ENCODE results near the gene VEGFC.

VEGFC gene

GRCh38 chr4:176837169-176837895, 44.6 kb upstream of the VEGFC start:
- Histone ChIP-seq H3K23ac (ENCODE audit: low read length) (no peak overlapping the region), H2AK5ac (ENCODE audit: low read length) (no peak overlapping the region), H3K9ac (ENCODE audit: low read length) (no peak overlapping the region), H2BK120ac (ENCODE audit: low read depth, low read length) (no peak overlapping the region), H3K4ac (ENCODE audit: low read depth, low read length) (no peak overlapping the region), H2BK5ac (ENCODE audit: low read length) (no peak overlapping the region), H4K5ac (ENCODE audit: low read length) (no peak overlapping the region), H3K4me1 (ENCODE audit: control insufficient read depth, low read depth, low read length) (no peaks in the 10 kb centered on the region), H3K36me3 (ENCODE audit: control insufficient read depth, insufficient read depth, low read length) (no peaks in the 10 kb centered on the region), H3K79me1 (ENCODE audit: low read length) (no peaks in the 10 kb centered on the region), H3K79me2 (ENCODE audit: control insufficient read depth, insufficient read depth, low read length) (no peaks in the 10 kb centered on the region), H3K4me3 (ENCODE audit: low read length) (no peak overlapping the region), H3K4me2 (ENCODE audit: low read length) (no peak overlapping the region), H3K56ac (ENCODE audit: low read length) (no peak overlapping the region), H3K27ac (ENCODE audit: low read depth, low read length) (no peak overlapping the region), H3K18ac (ENCODE audit: low read length) (no peak overlapping the region), H3K27me3 (ENCODE audit: insufficient read depth, low read length, poor library complexity) (no peaks in the 10 kb centered on the region), H4K8ac (ENCODE audit: low read depth, low read length) (no peak overlapping the region), H2BK15ac (replicated peaks; ENCODE audit: low read depth) (no peak overlapping the region)
- no peak for DNase-seq
- WGBS (ENCODE audit: extremely low coverage, insufficient coverage, low lambda C conversion rate), result no CpG with 5 or more reads among the region's 4 CpGs

GRCh38 chr4:176834531-176834930, 41.8 kb upstream of the VEGFC start:
- Histone ChIP-seq H3K79me2 (ENCODE audit: control insufficient read depth, insufficient read depth, low read length) (no peaks in the 10 kb centered on the region), H2BK120ac (ENCODE audit: low read depth, low read length) (no peak overlapping the region), H3K27ac (ENCODE audit: low read depth, low read length) (no peak overlapping the region), H3K23ac (ENCODE audit: low read length) (no peak overlapping the region), H2BK15ac (replicated peaks; ENCODE audit: low read depth) (no peak overlapping the region), H4K8ac (ENCODE audit: low read depth, low read length) (no peak overlapping the region), H4K5ac (ENCODE audit: low read length) (no peak overlapping the region), H3K18ac (ENCODE audit: low read length) (no peak overlapping the region), H3K56ac (ENCODE audit: low read length) (no peak overlapping the region), H3K4me3 (ENCODE audit: low read length) (no peak overlapping the region), H2BK5ac (ENCODE audit: low read length) (no peak overlapping the region), H3K9ac (ENCODE audit: low read length) (no peak overlapping the region), H3K27me3 (ENCODE audit: insufficient read depth, low read length, poor library complexity) (no peaks in the 10 kb centered on the region), H3K4me1 (ENCODE audit: control insufficient read depth, low read depth, low read length) (no peaks in the 10 kb centered on the region), H3K4ac (ENCODE audit: low read depth, low read length) (no peak overlapping the region), H3K36me3 (ENCODE audit: control insufficient read depth, insufficient read depth, low read length) (no peaks in the 10 kb centered on the region), H2AK5ac (ENCODE audit: low read length) (no peak overlapping the region), H3K4me2 (ENCODE audit: low read length) (no peak overlapping the region), H3K79me1 (ENCODE audit: low read length) (no peaks in the 10 kb centered on the region)
- WGBS (ENCODE audit: extremely low coverage, insufficient coverage, low lambda C conversion rate), result 100% methylated on average over 1 of the region's 2 CpGs
- no peak for DNase-seq

GRCh38 chr4:176833400-176834175, 40.9 kb upstream of the VEGFC start:
- H3K27me3 ChIP-seq (ENCODE audit: insufficient read depth, low read length, poor library complexity), result no peaks in the 10 kb centered on the region
- H4K5ac ChIP-seq (ENCODE audit: low read length), result no peak overlapping the region
- no peak overlapping the region for H3K4ac ChIP-seq (ENCODE audit: low read depth, low read length)
- H3K23ac ChIP-seq (ENCODE audit: low read length), result no peak overlapping the region
- H2AK5ac ChIP-seq (ENCODE audit: low read length), result no peak overlapping the region
- no peaks in the 10 kb centered on the region for H3K4me1 ChIP-seq (ENCODE audit: control insufficient read depth, low read depth, low read length)
- H3K4me3 ChIP-seq (ENCODE audit: low read length), result no peak overlapping the region
- no peak overlapping the region for H2BK120ac ChIP-seq (ENCODE audit: low read depth, low read length)
- H3K79me1 ChIP-seq (ENCODE audit: low read length), result no peaks in the 10 kb centered on the region
- WGBS (ENCODE audit: extremely low coverage, insufficient coverage, low lambda C conversion rate), result no CpG with 5 or more reads among the region's 4 CpGs
- H3K79me2 ChIP-seq (ENCODE audit: control insufficient read depth, insufficient read depth, low read length), result no peaks in the 10 kb centered on the region
- H3K9ac ChIP-seq (ENCODE audit: low read length), result no peak overlapping the region
- DNase-seq, result peak; percentile 51
- H4K8ac ChIP-seq (ENCODE audit: low read depth, low read length), result no peak overlapping the region
- no peak overlapping the region for H2BK5ac ChIP-seq (ENCODE audit: low read length)
- H3K18ac ChIP-seq (ENCODE audit: low read length), result no peak overlapping the region
- no peaks in the 10 kb centered on the region for H3K36me3 ChIP-seq (ENCODE audit: control insufficient read depth, insufficient read depth, low read length)
- no peak overlapping the region for H3K27ac ChIP-seq (ENCODE audit: low read depth, low read length)
- H2BK15ac ChIP-seq (replicated peaks; ENCODE audit: low read depth), result no peak overlapping the region
- no peak overlapping the region for H3K4me2 ChIP-seq (ENCODE audit: low read length)
- H3K56ac ChIP-seq (ENCODE audit: low read length), result no peak overlapping the region

GRCh38 chr4:176830971-176831370, 38.2 kb upstream of the VEGFC start:
- no peak for DNase-seq
- no CpG with 5 or more reads among the region's 6 CpGs for WGBS (ENCODE audit: extremely low coverage, insufficient coverage, low lambda C conversion rate)
- Histone ChIP-seq H3K56ac (ENCODE audit: low read length) (no peak overlapping the region), H4K8ac (ENCODE audit: low read depth, low read length) (no peak overlapping the region), H3K4me3 (ENCODE audit: low read length) (no peak overlapping the region), H3K36me3 (ENCODE audit: control insufficient read depth, insufficient read depth, low read length) (no peaks in the 10 kb centered on the region), H3K79me2 (ENCODE audit: control insufficient read depth, insufficient read depth, low read length) (no peaks in the 10 kb centered on the region), H3K27ac (ENCODE audit: low read depth, low read length) (no peak overlapping the region), H2BK5ac (ENCODE audit: low read length) (no peak overlapping the region), H3K4me1 (ENCODE audit: control insufficient read depth, low read depth, low read length) (no peaks in the 10 kb centered on the region), H3K23ac (ENCODE audit: low read length) (no peak overlapping the region), H2AK5ac (ENCODE audit: low read length) (no peak overlapping the region), H3K79me1 (ENCODE audit: low read length) (no peaks in the 10 kb centered on the region), H3K4me2 (ENCODE audit: low read length) (no peak overlapping the region), H3K4ac (ENCODE audit: low read depth, low read length) (no peak overlapping the region), H3K27me3 (ENCODE audit: insufficient read depth, low read length, poor library complexity) (no peaks in the 10 kb centered on the region), H2BK120ac (ENCODE audit: low read depth, low read length) (no peak overlapping the region), H2BK15ac (replicated peaks; ENCODE audit: low read depth) (no peak overlapping the region), H3K9ac (ENCODE audit: low read length) (no peak overlapping the region), H3K18ac (ENCODE audit: low read length) (no peak overlapping the region), H4K5ac (ENCODE audit: low read length) (no peak overlapping the region)

GRCh38 chr4:176825586-176825985, 32.9 kb upstream of the VEGFC start:
- no peaks in the 10 kb centered on the region for H3K27me3 ChIP-seq (ENCODE audit: insufficient read depth, low read length, poor library complexity)
- H3K4me1 ChIP-seq (ENCODE audit: control insufficient read depth, low read depth, low read length), result no peaks in the 10 kb centered on the region
- H3K56ac ChIP-seq (ENCODE audit: low read length), result no peak overlapping the region
- no peak overlapping the region for H2BK120ac ChIP-seq (ENCODE audit: low read depth, low read length)
- no peak overlapping the region for H2BK5ac ChIP-seq (ENCODE audit: low read length)
- no peak overlapping the region for H3K23ac ChIP-seq (ENCODE audit: low read length)
- no peak overlapping the region for H3K4me3 ChIP-seq (ENCODE audit: low read length)
- peak; percentile 70 for DNase-seq
- no peak overlapping the region for H4K8ac ChIP-seq (ENCODE audit: low read depth, low read length)
- no peak overlapping the region for H2BK15ac ChIP-seq (replicated peaks; ENCODE audit: low read depth)
- no peak overlapping the region for H3K4me2 ChIP-seq (ENCODE audit: low read length)
- H2AK5ac ChIP-seq (ENCODE audit: low read length), result no peak overlapping the region
- no peak overlapping the region for H3K9ac ChIP-seq (ENCODE audit: low read length)
- no peaks in the 10 kb centered on the region for H3K36me3 ChIP-seq (ENCODE audit: control insufficient read depth, insufficient read depth, low read length)
- H4K5ac ChIP-seq (ENCODE audit: low read length), result no peak overlapping the region
- H3K18ac ChIP-seq (ENCODE audit: low read length), result no peak overlapping the region
- no peaks in the 10 kb centered on the region for H3K79me2 ChIP-seq (ENCODE audit: control insufficient read depth, insufficient read depth, low read length)
- H3K4ac ChIP-seq (ENCODE audit: low read depth, low read length), result no peak overlapping the region
- no peak overlapping the region for H3K27ac ChIP-seq (ENCODE audit: low read depth, low read length)
- H3K79me1 ChIP-seq (ENCODE audit: low read length), result no peaks in the 10 kb centered on the region
